ENCODE data around the gene NPFFR1.
"Not testable (repeated sequence)": the region's sequence is repeated elsewhere in the genome, so short reads cannot be mapped to it uniquely, and the experiment has no call there.

Gene NPFFR1

DNA sequence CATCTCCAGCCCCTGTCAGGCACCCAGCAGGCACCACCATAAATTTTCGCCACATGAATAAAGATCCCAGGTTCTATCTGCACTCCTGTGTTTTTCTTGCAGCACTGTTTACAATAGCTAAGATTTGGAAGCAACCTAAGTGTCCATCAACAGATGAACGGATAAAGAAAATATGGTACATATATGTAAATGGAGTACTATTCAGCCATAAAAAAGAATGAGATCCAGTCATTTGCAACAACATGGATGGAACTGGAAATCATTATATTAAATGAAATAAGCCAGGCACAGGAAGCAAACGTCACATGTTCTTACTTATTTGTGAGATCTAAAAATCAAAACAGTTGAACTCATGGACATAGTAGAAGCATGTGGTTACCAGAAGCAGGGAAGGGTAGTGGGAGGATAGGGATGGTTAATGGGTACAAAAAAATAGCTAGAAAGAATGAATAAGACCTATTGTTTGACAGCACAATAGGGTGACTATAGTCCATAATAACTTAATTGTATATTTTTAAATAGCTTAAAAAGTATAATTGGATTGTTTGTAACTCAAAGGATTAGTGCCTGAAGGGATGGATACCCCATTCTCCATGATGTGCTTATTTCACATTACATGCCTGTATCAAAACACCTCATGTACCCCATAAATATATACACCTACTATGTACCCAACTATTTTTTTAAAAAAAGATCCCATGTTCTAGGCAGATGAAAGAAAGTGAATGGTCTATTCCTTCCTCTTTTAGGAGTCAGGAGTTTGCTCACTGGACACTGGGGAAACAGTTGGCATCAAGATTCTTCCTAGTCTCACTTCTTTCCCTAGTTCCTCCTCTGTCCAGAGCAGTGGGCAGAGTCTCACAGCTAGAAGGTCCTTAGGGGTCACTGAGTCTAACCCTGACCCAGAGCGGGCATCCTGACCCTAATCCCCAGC, 1.0 kb upstream of the NPFFR1 start:
- no peak for DNase-seq

GRCh38 chr10:70283071-70283444, 746 bp downstream of the NPFFR1 start:
- no peak for DNase-seq

DNA sequence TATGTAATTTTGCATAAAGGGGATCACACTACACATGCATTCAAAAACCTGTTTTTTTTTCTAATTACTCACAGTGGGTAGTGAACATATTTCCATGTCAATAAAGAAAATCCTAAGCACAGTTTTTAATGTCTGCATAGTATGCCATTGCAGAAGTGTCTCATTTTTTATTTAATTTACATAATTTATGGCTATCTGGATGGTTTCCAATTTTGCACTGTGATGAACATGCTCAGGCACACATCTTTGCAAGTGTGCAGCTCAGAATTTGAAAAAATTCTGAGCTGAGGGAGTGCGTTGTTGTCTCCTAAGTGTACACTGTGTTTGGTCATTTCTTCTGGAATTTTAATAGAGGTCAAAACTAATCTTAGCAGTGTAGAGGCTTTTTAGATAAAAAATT, 2.2 kb downstream of the NPFFR1 start:
- DNase-seq = no peak

GRCh38 chr10:70280099-70280498, 3.7 kb downstream of the NPFFR1 start:
- DNase-seq = no peak

GRCh38 chr10:70277396-70278030, 6.3 kb downstream of the NPFFR1 start:
- no peak for DNase-seq

DNA sequence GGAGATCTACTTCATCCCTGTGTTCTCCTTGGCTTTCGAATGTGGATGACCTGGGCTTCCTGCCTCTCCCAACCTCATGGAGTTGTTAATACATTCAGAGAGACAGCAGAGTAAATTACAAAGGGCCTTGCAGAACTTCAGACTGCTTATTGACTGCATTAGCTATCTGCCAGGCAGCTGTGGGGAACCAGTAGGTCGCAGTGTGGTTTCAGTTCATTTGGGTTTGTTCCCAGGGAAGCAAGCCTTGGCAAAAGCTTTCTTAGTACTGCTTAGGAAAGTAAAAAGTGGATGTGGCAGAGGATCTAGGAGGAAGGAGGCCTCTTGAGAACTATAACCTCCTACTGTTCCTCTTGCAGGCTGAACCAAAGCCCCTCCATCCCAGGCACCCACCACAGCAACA, 9.2 kb downstream of the NPFFR1 start:
- DNase-seq = no peak

DNA sequence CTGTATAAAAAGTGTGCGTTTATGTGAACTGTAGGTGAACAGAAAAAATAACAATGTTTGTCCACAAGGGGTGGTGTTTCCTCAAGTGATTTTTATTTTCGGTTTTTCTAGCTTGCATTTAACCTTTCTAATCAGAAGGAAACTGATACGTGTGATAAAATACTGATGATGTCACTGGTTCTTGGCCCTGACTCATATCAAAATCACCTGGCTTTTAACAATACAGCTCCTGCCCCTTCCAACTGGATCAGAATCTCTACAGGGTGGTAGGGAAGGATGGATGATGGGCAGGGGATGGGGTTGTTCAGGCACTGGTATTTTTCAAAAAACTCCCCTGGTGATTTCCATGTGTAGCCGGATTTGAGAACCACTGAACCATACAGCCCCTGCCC, 10.9 kb downstream of the NPFFR1 start:
- DNase-seq = no peak

DNA sequence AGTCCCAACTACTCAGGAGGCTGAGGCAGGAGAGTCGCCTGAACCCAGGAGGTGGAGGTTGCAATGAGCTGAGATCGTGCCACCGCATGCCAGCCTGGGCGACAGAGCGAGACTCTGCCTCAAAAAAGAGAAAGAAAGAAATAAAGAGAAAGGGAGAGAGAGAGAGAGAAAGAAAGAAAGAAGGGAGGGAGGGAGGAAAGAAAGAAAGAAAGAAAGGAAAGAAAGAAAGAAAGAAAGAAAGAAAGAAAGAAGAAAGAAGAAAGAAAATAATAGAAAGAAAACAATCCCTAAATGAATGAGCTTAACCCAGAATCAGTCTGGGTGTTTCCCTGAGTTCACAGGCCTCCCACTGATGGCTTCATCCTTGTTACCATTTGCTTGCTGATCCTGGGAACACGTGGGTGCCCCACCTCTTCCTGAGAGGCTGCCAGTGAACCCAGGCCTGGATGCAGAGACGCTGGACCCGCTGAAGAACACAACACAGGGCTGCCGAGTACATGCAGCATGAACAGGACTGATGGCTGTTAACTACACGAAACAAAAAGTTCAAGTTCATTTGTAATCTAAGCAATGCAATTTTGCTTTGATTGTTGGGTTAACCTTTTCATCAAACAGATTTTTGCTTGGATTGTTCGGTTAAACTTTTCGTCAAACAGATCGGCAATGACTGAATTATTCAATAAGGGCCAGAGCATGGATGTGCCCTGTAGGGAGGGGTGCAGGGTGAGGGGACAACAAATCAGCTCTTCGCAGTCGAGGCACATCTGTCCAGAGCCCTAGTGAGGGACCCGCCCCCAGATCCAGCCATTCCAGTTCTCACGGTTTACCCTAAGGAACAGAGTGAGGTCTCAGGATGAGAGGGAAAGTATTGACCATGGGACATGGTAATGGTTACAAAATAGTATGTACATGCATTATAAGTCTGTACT, 11.5 kb downstream of the NPFFR1 start:
- DNase-seq = no peak

GRCh38 chr10:70270952-70271351, 12.9 kb downstream of the NPFFR1 start:
- DNase-seq = no peak

DNA sequence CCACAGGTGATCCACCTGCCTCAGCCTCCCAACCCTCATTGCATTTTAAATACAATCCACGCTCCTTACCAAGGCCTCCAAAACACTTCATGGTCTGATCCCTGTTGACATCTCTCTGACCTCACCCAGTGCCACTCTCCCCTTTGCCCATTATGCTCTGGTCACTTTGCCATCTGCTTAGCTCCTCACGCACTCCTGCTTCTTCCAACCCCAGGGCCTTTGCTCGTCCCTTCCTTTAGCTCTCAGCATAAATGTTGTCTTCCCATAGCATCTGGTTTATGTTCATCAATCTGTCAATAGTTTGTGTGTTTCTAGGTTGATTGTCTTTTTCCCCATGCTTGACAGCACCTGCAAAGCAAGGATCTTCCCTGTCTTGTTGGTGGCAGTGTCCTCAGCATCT, 14.1 kb downstream of the NPFFR1 start:
- DNase-seq = no peak

DNA sequence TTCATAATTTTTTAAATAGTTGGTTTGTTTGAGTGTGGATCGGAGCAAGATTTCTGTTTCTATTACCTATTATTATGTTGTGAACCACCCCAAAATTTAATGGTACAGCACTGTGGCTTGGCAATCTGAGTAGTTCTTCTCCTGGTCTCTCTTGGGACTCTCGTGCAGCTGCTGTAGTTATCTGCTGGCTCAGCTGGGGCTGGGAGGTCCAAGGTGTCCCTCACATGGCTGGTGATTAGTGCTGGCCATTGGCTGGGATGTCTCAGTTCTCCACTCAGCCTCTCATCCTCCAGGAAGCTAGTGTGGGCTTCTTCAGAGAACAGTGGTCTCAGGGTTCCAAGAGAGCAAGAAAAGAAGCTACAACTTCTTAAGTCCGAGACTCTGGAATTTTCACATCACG, 15.4 kb downstream of the NPFFR1 start:
- DNase-seq = no peak

DNA sequence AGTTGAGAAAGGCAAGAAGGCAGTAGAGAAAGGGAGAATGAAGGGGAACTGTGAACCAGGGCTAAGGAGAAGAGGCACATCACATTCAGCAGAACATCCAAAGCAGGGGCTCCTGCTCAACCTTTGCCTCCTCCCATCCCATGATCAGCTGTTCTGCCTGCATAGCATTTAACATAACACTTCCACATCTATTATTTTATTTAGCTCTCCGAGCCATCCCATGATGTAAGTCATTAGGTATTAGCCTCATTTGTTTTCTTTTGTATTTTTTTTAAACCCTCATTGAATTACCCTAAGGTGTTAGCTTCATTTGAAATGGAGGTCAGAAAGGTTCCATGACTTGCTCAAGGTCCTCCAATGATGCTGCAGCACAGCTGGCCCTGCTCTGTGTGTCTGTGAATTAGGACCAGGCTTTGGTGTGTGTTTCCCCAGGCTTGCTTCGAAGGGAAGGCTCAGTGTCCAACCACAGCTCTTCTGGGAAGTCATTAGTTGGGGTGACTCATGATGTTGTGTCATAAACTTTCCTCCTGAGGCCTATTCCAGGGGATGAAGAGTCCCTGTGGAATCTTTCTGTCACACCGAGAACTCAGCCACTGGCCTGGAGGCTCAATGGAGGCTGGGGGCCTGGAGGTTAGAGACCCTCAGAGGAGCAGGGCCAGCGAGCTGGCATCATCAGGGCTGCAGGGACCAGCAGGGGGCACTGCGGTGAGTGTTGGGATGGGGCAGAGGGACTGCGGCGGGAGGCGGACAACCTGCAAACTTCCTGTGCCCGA, 16.5 kb downstream of the NPFFR1 start:
- no peak for DNase-seq

DNA sequence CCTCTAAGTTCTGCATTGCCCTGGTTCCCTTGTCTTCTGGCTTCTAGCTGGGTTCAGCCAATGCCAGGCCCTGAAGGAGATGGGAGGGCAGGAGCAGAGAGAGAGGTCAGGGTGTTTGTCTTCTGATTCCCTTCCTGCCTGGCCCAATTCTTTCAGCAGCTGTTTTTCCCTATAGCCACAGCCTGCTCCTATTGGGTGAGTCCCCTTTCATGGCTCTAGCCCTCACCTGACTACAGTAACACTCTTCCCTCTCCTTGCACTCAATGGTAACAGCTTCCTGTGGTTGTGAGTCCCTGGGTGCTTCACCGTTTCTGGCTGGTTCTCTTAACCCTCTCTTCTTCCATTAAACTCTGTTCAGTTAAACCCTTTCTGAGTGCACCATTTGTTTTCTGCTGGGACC, 17.1 kb downstream of the NPFFR1 start:
- no peak for DNase-seq

DNA sequence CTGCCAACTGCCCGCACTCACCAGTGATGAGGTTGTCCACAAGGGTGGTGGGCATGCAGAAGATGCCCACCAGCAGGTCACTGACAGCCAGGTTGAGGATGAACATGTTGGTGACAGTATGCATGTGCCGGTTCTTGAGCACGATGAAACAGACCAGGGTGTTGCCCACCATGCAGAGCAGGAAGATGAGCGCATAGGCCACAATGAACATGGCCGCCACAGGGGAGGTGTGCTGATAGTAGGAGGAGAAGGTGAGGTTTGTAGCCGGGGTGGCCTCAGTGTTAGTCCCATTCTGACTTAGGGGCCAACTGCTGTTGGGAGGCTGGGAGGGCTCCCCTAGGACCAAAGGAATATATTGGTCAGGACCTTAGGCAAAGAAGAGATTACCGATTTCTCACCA, 17.7 kb downstream of the NPFFR1 start:
- DNase-seq = no peak

- no peak for DNase-seq
Measured at GRCh38 chr10:70265032-70265689, 18.6 kb downstream of the NPFFR1 start.

- DNase-seq = no peak
Measured at GRCh38 chr10:70260734-70261133, 23.1 kb downstream of the NPFFR1 start.

- no peak for DNase-seq
Measured at GRCh38 chr10:70260259-70260658, 23.5 kb downstream of the NPFFR1 start.

GRCh38 chr10:70258216-70258615, 25.6 kb downstream of the NPFFR1 start:
- no peak for DNase-seq

- DNase-seq = not testable (repeated sequence)
Measured at GRCh38 chr10:70257816-70258215, 26.0 kb downstream of the NPFFR1 start.

DNA sequence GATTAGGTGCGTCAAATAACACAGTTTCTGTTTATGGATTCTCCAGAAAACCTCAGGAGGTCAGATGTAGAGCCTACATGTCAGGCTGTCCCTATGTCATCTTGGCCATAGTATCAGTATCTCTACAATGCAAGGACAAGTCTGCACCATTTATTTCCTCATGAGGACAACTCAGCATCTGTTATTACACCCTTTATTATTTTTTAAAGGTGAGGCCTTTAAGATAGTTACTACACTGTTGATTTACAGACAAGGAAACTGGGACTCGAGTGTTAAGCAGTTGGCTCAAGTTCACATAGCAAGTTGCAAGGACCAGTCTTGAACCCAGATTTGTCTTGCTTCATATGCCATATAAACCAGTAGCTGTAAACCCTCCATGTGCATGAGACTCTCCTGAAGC, 27.3 kb downstream of the NPFFR1 start:
- DNase-seq = no peak

DNA sequence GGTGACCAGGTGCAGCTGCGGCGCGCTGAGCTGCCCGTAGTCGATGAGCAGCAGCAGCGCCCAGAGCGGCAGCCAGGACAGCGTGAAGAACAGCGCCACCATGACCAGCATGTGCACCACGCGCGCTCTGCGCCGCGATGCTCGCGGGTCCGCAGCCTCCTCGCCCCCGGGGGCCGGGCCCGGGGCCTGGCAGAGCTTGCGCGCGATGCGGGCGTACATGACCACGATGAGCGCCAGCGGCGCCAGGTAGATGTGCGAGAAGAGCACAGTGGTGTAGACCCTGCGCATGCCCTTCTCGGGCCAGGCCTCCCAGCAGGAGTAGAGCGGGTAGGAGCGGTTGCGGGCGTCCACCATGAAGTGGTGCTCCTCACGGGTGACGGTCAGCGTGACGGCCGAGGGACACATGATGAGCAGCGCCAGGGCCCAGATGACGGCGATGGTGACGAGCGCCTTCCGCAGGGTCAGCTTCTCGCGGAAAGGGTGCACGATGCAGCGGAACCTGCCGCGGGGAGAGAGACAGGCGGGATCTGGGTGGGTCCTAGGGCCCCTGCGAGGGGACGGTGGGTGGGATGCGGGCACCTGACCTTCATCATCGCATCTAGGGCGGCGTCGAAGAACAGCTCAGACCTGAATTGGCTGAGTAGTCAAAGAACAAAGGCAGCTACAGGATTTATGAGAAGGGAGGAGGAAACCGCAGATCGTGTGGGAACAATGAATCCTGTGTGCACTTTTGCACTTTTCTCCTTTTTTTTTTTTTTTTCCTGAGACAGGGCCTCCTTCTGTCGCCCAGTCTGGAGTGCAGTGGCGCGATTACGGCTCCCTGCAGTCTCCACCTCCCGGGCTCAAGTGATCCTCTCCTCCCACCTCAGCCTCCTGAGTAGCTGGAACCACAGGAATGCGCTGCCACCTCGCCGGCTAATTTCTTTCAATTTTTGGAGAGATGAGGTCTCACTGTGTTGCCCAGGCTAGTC, 28.2 kb downstream of the NPFFR1 start:
- no peak for DNase-seq
